ENCODE measurements around the gene PSRC1. TPM values are rescaled to one million over a fixed set of nuclear protein-coding genes. Genes with fewer than 3 reads are reported as not detected.
A peak's percentile ranks its signal among the peaks of the same experiment; 100 is the strongest.
"Not testable (repeated sequence)": the region's sequence is repeated elsewhere in the genome, so short reads cannot be mapped to it uniquely, and the experiment has no call there.

Gene PSRC1
- total RNA-seq, 1 experiment from 2014 or later = 112 TPM

DNA sequence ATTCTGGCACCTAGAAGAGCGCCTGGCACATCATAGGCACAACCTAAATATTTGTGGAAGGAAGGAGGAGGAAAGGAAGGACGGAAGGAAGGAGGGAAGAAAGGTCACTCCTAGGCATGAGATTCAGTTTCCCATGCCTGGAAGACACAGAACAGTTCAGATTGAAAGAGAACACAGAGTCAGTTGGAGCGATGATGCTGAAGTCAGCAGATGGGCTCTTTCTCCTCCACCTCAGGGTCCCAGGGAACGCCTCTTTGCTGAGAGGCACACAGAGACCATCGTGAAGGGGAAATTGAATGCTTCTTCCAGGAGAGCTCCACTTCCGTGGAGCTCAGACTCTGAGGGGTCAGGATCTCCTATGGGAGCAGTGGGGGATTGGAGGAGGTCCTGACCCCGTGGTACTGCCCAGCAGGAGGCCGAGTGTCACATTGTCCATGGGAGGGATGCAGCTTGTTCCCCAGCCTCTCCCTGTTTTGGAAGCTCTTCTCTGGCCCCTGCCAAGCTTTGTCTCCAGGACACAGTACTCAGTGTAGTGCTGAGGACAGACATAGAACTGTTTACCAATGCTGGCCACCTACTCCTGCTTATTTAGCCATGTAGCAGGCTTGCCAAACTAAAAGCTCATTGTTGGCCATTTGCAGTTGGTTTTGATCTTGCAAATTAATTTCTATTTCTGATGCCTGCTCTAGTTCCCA lies 21.4 kb upstream of the PSRC1 start:
- H3K4me3 ChIP-seq (ENCODE audit: insufficient read depth, low read depth, low read length) = no peak overlapping the region
- H3K27me3 ChIP-seq (ENCODE audit: control insufficient read depth, insufficient read depth, low read length) = no peaks in the 10 kb centered on the region; the same call in 1 of the 2 replicates
- no peak for DNase-seq
- H3K36me3 ChIP-seq (replicated peaks; ENCODE audit: control insufficient read depth, insufficient read depth, low read length) = no peaks in the 10 kb centered on the region

DNA sequence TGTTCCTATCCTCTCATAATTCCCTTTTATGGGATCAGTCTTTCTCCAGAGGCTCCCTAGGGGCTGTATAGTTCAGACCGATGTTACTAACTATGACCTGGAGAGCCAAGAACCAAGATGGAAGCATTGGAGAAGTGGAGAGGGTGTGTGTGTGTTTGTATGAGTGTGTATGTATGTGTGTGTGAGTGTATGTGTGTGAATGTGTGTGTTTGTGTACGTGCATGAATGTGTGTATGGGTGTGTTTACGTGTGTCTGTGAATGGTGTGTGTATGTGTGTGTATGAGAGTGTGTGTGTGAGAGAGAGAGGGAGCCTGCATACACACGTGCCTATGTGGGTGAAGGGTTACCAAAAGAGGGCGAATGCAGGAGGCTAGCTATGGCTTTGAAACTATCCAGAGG lies 18.9 kb upstream of the PSRC1 start:
- DNase-seq = no peak

DNA sequence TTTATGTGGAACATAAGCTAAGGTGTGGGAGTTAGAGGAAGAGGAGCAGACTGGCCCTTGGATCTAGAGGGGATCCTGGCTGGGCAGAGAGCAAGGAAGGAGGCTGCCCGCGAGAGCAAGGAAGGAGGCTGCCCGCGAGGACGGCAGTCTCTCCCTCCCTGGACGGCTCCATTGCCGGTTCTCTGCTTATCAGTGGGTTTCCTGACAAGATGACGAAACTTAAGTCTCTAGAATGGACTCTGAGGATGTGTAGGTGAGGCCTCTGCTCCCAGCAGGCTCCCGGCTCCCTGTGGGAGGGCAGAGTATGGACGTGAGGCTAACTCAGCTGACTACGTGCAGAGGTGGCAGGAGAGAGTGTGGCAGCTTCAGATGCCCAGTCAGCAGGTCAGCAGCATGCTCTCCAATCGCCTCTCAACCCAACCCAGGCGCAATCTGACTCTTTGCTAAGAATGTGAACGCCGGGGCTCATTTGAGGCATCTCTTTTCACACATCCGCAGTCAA lies 17.8 kb upstream of the PSRC1 start:
- Histone ChIP-seq H3K4me3 (ENCODE audit: insufficient read depth, low read depth, low read length) (no peak overlapping the region), H3K27me3 (ENCODE audit: control insufficient read depth, insufficient read depth, low read length) (no peaks in the 10 kb centered on the region; the same call in 1 of the 2 replicates), H3K36me3 (replicated peaks; ENCODE audit: control insufficient read depth, insufficient read depth, low read length) (no peaks in the 10 kb centered on the region)
- peak; percentile 46 for DNase-seq

More for the DNA sequence above, 18.9 kb upstream of the PSRC1 start:
- Histone ChIP-seq H3K36me3 (replicated peaks; ENCODE audit: control insufficient read depth, insufficient read depth, low read length) (no peaks in the 10 kb centered on the region), H3K27me3 (ENCODE audit: control insufficient read depth, insufficient read depth, low read length) (no peaks in the 10 kb centered on the region; the same call in 1 of the 2 replicates), H3K4me3 (ENCODE audit: insufficient read depth, low read depth, low read length) (no peak overlapping the region)

DNA sequence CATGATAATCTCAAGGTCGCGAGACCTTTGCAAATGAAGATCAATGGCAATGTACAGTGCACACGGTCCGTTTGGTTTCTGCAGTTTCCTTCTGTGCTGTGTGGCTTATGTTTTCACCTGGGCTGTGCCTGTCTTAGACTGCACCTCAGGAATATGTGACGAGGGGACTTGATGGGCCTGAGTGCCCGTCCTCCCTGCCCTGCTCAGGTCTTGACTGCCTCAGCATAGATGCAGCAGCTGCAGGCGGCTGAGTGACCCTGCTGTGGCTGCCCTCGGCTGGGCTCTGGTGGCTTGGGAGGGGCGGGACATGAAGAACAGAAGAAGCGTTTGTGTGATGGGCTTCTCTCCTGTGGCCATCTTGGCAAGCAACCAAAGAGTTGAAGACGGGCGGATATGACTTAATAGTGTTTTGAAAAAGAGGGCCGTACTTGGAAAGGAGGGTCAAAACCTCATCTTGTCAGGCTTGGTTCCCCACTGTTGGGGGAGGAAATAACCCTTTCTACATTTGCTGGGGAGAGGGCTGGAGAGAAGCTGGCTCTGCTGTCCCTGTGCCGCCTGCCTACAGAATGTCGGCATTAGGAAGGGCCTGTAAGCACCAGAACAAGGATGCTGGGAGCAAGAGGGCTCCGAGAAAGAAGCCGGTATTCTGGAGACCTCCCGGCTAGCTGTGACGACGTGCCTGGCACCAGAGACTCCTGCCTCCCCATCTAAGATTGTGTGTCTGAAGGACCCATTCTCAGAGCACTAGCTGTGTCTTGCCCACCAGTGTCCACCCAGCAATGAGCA lies 16.8 kb upstream of the PSRC1 start:
- no peaks in the 10 kb centered on the region for H3K36me3 ChIP-seq (replicated peaks; ENCODE audit: control insufficient read depth, insufficient read depth, low read length)
- no peaks in the 10 kb centered on the region; the same call in 1 of the 2 replicates for H3K27me3 ChIP-seq (ENCODE audit: control insufficient read depth, insufficient read depth, low read length)
- H3K4me3 ChIP-seq (ENCODE audit: insufficient read depth, low read depth, low read length) = no peak overlapping the region
- DNase-seq = peak; percentile 55

DNA sequence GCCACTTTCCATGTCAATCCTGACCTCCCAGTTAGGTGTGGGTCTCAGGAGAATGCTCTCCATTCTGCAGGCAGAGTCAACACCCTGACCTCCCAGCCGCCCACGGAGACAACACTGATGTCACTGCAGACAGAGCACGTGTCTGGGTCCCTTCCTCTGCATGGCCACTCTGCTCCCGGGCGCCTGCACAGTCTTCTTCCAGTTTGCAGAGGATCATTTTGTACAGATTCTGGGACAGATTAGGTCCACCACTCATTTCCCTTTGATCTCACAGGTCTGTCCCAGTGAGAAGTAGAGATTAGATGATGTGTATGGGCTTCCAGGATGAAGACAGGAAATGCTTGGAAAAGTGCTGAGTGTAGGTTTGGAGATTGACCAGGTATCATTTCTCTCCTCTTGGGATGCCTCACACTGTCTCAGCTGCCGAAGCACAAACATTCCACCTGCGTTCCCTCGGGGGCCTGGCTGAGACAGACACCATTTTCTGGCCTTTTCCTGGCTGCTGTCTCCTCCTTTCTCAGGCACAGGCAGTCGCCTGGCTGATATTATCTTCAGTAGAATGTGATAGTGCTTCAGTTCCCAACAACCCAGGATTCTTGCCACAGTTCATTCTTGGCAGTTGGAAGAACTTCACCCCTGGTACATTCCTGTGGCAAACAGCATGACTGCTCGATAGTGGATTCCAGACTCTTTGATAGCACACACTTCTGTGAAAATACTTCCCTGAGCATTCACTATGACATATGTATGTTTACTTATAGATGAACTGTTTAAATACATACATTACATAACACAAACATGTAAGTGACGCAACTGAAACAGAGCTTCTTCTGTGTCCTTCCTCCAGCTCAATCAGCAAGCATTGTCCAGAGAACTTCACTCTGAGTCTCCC lies 16.0 kb upstream of the PSRC1 start:
- no peaks in the 10 kb centered on the region; the same call in 1 of the 2 replicates for H3K27me3 ChIP-seq (ENCODE audit: control insufficient read depth, insufficient read depth, low read length)
- no peak overlapping the region for H3K4me3 ChIP-seq (ENCODE audit: insufficient read depth, low read depth, low read length)
- H3K36me3 ChIP-seq (replicated peaks; ENCODE audit: control insufficient read depth, insufficient read depth, low read length) = no peaks in the 10 kb centered on the region
- no peak for DNase-seq

DNA sequence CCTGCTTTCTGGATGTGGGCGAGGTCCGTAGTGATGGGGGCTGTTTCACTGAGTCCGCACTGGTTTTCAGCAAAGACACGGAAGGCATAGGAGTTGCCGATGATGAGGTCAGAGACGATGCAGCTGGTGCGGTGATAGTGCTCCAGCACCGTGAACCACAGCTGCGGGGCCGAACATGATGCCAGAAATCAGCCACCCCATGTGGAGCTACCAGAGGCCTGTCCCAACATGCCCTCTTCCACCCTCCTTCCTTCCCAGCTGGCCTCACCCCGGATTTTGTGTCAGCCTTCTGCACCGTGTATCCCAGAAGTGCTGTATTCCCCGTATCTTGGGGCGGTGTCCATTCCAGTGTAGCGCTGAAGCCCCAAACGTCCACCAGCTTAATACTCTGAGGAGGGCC lies 13.8 kb upstream of the PSRC1 start:
- Histone ChIP-seq H3K36me3 (replicated peaks; ENCODE audit: control insufficient read depth, insufficient read depth, low read length) (no peaks in the 10 kb centered on the region), H3K27me3 (ENCODE audit: control insufficient read depth, insufficient read depth, low read length) (no peaks in the 10 kb centered on the region; the same call in 1 of the 2 replicates), H3K4me3 (ENCODE audit: insufficient read depth, low read depth, low read length) (no peak overlapping the region)
- DNase-seq = no peak

DNA sequence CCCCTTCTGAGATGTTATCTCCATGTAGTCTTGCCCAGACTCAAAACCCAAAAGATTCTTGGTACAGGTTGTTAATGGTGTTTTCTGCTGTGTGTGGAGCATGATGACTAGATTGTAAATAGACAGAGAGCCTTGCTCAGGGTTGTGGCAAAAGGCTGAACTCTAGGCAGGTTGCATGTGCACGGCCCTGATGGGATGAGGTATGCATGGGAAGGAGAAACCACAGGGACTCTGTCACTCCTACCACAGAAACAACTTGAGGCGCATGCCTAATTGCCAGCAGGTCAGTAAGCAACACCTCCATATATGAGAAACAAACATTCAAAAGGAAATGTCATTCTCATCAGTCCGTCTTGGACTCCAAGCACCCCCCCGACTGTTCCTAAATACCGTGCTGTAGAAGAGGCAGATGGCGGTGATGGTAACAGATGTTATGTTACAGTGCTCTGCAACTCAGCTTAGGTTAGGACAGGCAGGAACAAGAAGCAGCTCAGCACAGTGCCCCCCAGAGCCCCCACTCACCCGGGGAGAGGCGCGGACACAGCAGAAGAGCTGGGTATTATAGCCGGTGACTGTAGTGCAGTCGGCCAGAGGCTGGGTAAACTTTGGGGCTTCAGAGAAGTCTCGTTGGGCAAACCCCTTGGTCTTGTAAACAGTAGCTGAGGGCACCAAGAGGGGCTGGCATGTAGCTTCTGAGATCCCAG lies 12.9 kb upstream of the PSRC1 start:
- DNase-seq = peak; percentile 69
- no peaks in the 10 kb centered on the region; the same call in 1 of the 2 replicates for H3K27me3 ChIP-seq (ENCODE audit: control insufficient read depth, insufficient read depth, low read length)
- H3K36me3 ChIP-seq (replicated peaks; ENCODE audit: control insufficient read depth, insufficient read depth, low read length) = no peaks in the 10 kb centered on the region
- no peak overlapping the region for H3K4me3 ChIP-seq (ENCODE audit: insufficient read depth, low read depth, low read length)

DNA sequence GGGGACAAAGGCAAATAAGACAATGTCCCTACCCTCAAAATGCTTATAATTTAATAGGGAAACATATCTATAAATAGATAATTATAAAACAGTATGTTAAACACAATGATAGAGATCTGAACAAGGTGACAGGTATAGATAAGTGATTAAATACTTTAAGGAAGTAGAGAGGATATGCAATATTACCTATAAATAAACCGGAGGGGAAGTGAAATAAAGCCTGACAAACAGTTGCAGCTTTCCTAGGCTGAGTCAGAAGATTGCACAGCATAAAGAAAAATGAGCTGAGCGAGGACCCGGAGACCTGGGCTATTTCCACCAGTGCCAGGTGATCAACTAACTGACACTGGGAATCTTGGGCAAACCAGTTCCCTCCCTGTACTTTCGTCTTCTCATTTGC lies 11.5 kb upstream of the PSRC1 start:
- no peaks in the 10 kb centered on the region for H3K27me3 ChIP-seq (ENCODE audit: control insufficient read depth, insufficient read depth, low read length)
- H3K36me3 ChIP-seq (replicated peaks; ENCODE audit: control insufficient read depth, insufficient read depth, low read length) = no peaks in the 10 kb centered on the region
- H3K4me3 ChIP-seq (ENCODE audit: insufficient read depth, low read depth, low read length) = no peak overlapping the region
- DNase-seq = no peak

DNA sequence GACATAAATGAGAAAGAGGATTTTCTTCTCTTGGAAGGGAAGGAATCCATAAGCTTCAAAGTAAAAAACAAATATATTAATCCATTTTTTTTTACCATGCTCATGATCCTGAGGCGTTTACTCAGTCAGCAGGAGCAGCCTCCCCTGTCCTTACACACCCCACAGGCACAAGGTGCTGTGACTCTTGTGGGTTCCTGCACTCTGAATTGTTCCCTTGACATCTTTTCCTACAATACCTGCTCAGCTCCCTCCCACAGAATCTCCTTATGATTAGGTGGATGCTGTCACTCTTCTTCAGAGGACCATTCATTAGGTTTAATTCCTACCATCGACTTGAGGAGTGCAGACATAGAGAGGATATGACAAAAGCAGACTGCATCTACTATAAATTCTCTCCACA lies 10.1 kb upstream of the PSRC1 start:
- DNase-seq = no peak
- no peak overlapping the region for H3K4me3 ChIP-seq (ENCODE audit: insufficient read depth, low read depth, low read length)
- no peaks in the 10 kb centered on the region for H3K36me3 ChIP-seq (replicated peaks; ENCODE audit: control insufficient read depth, insufficient read depth, low read length)
- no peaks in the 10 kb centered on the region for H3K27me3 ChIP-seq (ENCODE audit: control insufficient read depth, insufficient read depth, low read length)

DNA sequence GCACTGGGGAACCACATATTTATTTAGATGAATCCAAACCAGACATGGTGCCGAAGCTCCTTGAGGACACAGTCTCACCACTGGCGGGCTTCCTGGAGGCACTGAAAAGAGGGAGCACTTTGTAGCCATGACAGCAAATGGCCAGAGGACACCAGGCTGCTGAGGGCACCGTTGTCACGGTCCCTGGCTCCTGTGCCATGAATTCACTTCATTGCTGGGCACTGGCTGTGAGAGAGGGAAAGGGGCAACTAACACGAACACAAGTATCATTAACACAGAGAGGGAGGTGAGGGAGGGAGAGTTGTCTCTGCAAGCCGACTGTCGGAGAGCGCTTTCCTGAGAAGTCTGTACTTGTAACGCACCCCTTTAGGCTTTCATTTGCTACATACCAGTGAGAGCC lies 9.4 kb upstream of the PSRC1 start:
- H3K4me3 ChIP-seq (ENCODE audit: insufficient read depth, low read depth, low read length) = no peak overlapping the region
- no peaks in the 10 kb centered on the region for H3K36me3 ChIP-seq (replicated peaks; ENCODE audit: control insufficient read depth, insufficient read depth, low read length)
- DNase-seq = no peak
- H3K27me3 ChIP-seq (ENCODE audit: control insufficient read depth, insufficient read depth, low read length) = no peaks in the 10 kb centered on the region

DNA sequence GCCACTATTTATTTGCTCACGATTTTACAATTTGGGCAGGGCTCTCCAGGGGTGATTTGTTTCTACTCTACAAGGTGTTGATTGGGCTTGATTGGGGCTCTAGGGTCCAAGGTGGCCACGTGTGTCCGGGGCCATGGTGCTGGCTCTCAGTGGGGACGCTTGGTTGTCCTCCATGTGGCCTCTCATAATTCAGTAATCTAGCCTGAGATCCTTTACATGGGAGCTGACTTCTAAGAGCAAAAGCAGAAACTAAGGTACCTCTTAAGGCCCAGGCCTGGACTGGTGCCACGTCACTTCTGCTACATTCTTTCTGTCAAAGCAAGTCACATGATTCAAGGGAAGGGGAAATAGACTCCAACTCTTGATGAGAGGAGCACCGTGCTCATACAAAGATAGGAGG lies 8.1 kb upstream of the PSRC1 start:
- no peak for DNase-seq
- Histone ChIP-seq H3K4me3 (ENCODE audit: insufficient read depth, low read depth, low read length) (no peak overlapping the region), H3K27me3 (ENCODE audit: control insufficient read depth, insufficient read depth, low read length) (no peaks in the 10 kb centered on the region), H3K36me3 (replicated peaks; ENCODE audit: control insufficient read depth, insufficient read depth, low read length) (no peaks in the 10 kb centered on the region)

DNA sequence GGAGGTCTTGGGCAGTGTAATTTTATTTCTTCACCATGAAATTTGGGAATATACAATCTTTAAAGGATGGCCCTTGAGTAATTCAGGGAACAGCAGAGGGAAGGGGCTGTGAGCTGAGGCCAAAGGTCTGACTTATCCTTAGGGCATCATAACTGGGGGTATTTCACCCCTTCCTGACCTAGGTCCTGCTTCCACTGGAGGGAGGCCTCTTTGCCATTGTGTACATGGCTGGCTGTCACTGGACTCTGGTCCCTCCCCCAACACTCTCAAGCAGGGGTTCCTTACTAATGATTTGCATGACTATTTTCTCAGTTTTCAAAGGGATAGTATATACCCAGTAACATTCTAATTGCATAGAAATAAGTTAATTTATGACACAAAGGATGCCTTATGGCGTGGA lies 7.2 kb upstream of the PSRC1 start:
- no peak overlapping the region for H3K4me3 ChIP-seq (ENCODE audit: insufficient read depth, low read depth, low read length)
- DNase-seq = no peak
- no peaks in the 10 kb centered on the region for H3K36me3 ChIP-seq (replicated peaks; ENCODE audit: control insufficient read depth, insufficient read depth, low read length)
- H3K27me3 ChIP-seq (ENCODE audit: control insufficient read depth, insufficient read depth, low read length) = no peaks in the 10 kb centered on the region

DNA sequence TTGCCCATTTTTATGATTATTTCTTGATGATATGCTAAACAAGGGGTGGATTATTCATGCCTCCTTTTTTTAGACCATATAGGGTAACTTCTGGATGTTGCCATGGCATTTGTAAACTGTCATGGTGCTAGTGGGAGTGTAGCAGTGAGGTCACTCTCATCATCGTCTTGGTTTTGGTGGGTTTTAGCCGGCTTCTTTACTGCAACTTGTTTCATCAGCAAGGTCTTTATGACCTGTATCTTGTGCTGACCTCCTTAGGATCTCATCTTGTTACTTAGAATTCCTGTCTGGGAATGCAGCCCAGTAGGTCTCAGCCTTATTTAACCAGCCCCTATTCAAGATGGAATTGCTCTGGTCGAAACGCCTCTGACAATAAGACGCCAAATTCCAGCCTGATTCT lies 3.8 kb upstream of the PSRC1 start:
- not testable (repeated sequence) for H3K36me3 ChIP-seq (replicated peaks; ENCODE audit: control insufficient read depth, insufficient read depth, low read length); H3K27me3 ChIP-seq (ENCODE audit: control insufficient read depth, insufficient read depth, low read length); H3K4me3 ChIP-seq (ENCODE audit: insufficient read depth, low read depth, low read length); DNase-seq

Measured in H7 (cell line).